Measurements from ENCODE around the gene LHX5.
"Not testable (repeated sequence)": the region's sequence is repeated elsewhere in the genome, so short reads cannot be mapped to it uniquely, and the experiment has no call there.

The LHX5 gene

GRCh38 chr12:113471619-113472171 is at the start of gene LHX5:
Gene LHX5 (minus strand): TSS chr12:113471871. CDS start chr12:113471498, 373 bp downstream.
- DNase-seq (ENCODE audit: low read depth), result no peak

- DNase-seq (ENCODE audit: low read depth), result no peak
Measured at GRCh38 chr12:113519464-113520307, 48.0 kb upstream of the LHX5 start.

- no peak for DNase-seq (ENCODE audit: low read depth)
Measured at GRCh38 chr12:113515082-113515856, 43.6 kb upstream of the LHX5 start.

GRCh38 chr12:113514602-113515001 is 42.9 kb upstream of the LHX5 start:
- DNase-seq (ENCODE audit: low read depth), result no peak

GRCh38 chr12:113512568-113512967 is 40.9 kb upstream of the LHX5 start:
- DNase-seq (ENCODE audit: low read depth), result no peak

- DNase-seq (ENCODE audit: low read depth), result no peak
Measured at GRCh38 chr12:113506867-113507266, 35.2 kb upstream of the LHX5 start.

- no peak for DNase-seq (ENCODE audit: low read depth)
Measured at GRCh38 chr12:113505941-113506340, 34.3 kb upstream of the LHX5 start.

- no peak for DNase-seq (ENCODE audit: low read depth)
Measured at GRCh38 chr12:113504917-113505316, 33.2 kb upstream of the LHX5 start.

GRCh38 chr12:113500782-113501311 is 29.2 kb upstream of the LHX5 start:
- DNase-seq (ENCODE audit: low read depth), result no peak

- no peak for DNase-seq (ENCODE audit: low read depth)
Measured at GRCh38 chr12:113500306-113500675, 28.6 kb upstream of the LHX5 start.

GRCh38 chr12:113498490-113498889 is 26.8 kb upstream of the LHX5 start:
- no peak for DNase-seq (ENCODE audit: low read depth)

GRCh38 chr12:113497693-113498092 is 26.0 kb upstream of the LHX5 start:
- no peak for DNase-seq (ENCODE audit: low read depth)

GRCh38 chr12:113495941-113496340 is 24.3 kb upstream of the LHX5 start:
- DNase-seq (ENCODE audit: low read depth), result not testable (repeated sequence)

GRCh38 chr12:113488322-113488721 is 16.7 kb upstream of the LHX5 start:
- DNase-seq (ENCODE audit: low read depth), result no peak

GRCh38 chr12:113486722-113487121 is 15.1 kb upstream of the LHX5 start:
- no peak for DNase-seq (ENCODE audit: low read depth)

- no peak for DNase-seq (ENCODE audit: low read depth)
Measured at GRCh38 chr12:113485330-113485729, 13.7 kb upstream of the LHX5 start.

- DNase-seq (ENCODE audit: low read depth), result no peak
Measured at GRCh38 chr12:113482334-113482733, 10.7 kb upstream of the LHX5 start.

- DNase-seq (ENCODE audit: low read depth), result no peak
Measured at GRCh38 chr12:113480336-113480971, 8.8 kb upstream of the LHX5 start.

- DNase-seq (ENCODE audit: low read depth), result no peak
Measured at GRCh38 chr12:113479590-113480335, 8.1 kb upstream of the LHX5 start.

GRCh38 chr12:113479216-113479589 is 7.5 kb upstream of the LHX5 start:
- no peak for DNase-seq (ENCODE audit: low read depth)

- no peak for DNase-seq (ENCODE audit: low read depth)
Measured at GRCh38 chr12:113478351-113479011, 6.8 kb upstream of the LHX5 start.

Measured in stimulated activated CD8-positive, alpha-beta memory T cell treated with anti-CD3 and anti-CD28 coated beads, Interleukin-12 subunit alpha, Interleukin-12 subunit beta, amount 100 ng/mL, for 4 hours (primary cell).